Stomach (tissue), 4 donors: ENCODE results near the gene UBXN6.

Source experiments
- EP300 ChIP-seq: sonication (generic); formaldehyde crosslinking; IDR thresholded peaks from one replicate; pipeline ENCODE4 v1.6.1; 2017; ENCODE audit warnings: antibody characterized with exemption
- POLR2A ChIP-seq, 4 donors: fragments of 450-650 bp; IDR thresholded peaks; one replicate each; pipeline ENCODE4 v1.6.1; 2016; ENCODE audit warnings: antibody characterized with exemption in 4 of 4, control low read depth in 2 of 4, mild to moderate bottlenecking in 1 of 4, moderate library complexity in 1 of 4
- POLR2AphosphoS5 ChIP-seq, 3 donors: sonication (generic); formaldehyde crosslinking; IDR thresholded peaks; one replicate each; pipeline ENCODE4 v1.6.1; 2016; ENCODE audit warnings: antibody characterized with exemption in 3 of 3
- TF ChIP-seq, protein P1 (sequence below), 7 experiments: fragments of 450-650 bp in 4 of 7; fragments of 200-600 bp in 3 of 7; sonication (generic) in 3 of 7; IDR thresholded peaks; one replicate each; pipeline ENCODE4 v1.5.1; 2016 to 2019; ENCODE audit warnings: antibody characterized with exemption in 7 of 7, control low read depth in 2 of 7, mild to moderate bottlenecking in 1 of 7

- TF ChIP-seq, protein P1, sequence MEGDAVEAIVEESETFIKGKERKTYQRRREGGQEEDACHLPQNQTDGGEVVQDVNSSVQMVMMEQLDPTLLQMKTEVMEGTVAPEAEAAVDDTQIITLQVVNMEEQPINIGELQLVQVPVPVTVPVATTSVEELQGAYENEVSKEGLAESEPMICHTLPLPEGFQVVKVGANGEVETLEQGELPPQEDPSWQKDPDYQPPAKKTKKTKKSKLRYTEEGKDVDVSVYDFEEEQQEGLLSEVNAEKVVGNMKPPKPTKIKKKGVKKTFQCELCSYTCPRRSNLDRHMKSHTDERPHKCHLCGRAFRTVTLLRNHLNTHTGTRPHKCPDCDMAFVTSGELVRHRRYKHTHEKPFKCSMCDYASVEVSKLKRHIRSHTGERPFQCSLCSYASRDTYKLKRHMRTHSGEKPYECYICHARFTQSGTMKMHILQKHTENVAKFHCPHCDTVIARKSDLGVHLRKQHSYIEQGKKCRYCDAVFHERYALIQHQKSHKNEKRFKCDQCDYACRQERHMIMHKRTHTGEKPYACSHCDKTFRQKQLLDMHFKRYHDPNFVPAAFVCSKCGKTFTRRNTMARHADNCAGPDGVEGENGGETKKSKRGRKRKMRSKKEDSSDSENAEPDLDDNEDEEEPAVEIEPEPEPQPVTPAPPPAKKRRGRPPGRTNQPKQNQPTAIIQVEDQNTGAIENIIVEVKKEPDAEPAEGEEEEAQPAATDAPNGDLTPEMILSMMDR (IDR thresholded peaks at IDR 0.05) = no peak
- TF ChIP-seq EP300 = no peak
- TF ChIP-seq POLR2AphosphoS5 (IDR thresholded peaks at IDR 0.05) = no peak
- no peak for TF ChIP-seq POLR2A (IDR thresholded peaks at IDR 0.05)
Measured at GRCh38 chr19:4443966-4444764, 13.4 kb downstream of the UBXN6 start.
